ENCODE results near the gene POLR3GL. TPM values are rescaled to one million over a fixed set of nuclear protein-coding genes. Genes with fewer than 3 reads are reported as not detected.

POLR3GL gene
- total and polyA plus RNA-seq, 2 donors (not counting 1 experiment from before 2014, with no cell fraction given): 23.3 to 23.8 TPM

- H3K4me3 ChIP-seq (replicated peaks in 1 of 4; ENCODE audit: control extremely low read depth in 1 of 4, insufficient read depth in 1 of 4, low read depth in 3 of 4, low read length in 4 of 4): no peak overlapping the region
- no peak overlapping the region for H2AFZ ChIP-seq (ENCODE audit: low read length)
- no peak for DNase-seq (ENCODE audit: low read depth in 2 of 2)
- no peaks in the 10 kb centered on the region for H3K79me2 ChIP-seq (ENCODE audit: control insufficient read depth, insufficient read depth, low read length)
- no peak overlapping the region for H3K4me2 ChIP-seq (ENCODE audit: extremely low read depth, insufficient read depth, low read length)
- no peaks in the 10 kb centered on the region for H3K27me3 ChIP-seq (ENCODE audit: control insufficient read depth, insufficient read depth, low read length)
- no peak overlapping the region for H3K27ac ChIP-seq (ENCODE audit: insufficient read depth, low read length)
- no peaks in the 10 kb centered on the region for H4K20me1 ChIP-seq (ENCODE audit: control insufficient read depth, extremely low read depth, insufficient read depth, low read length)
- no peaks in the 10 kb centered on the region for H3K9me3 ChIP-seq (ENCODE audit: control insufficient read depth, insufficient read depth, low read depth, low read length)
- no peak overlapping the region for H3K9ac ChIP-seq (ENCODE audit: insufficient read depth, low read length)
- no peaks in the 10 kb centered on the region for H3K4me1 ChIP-seq (ENCODE audit: control insufficient read depth, extremely low read depth, insufficient read depth, low read length)
- no peak for TF ChIP-seq CTCF (conservative IDR thresholded peaks at IDR 0.05 in 1 of 2, IDR thresholded peaks at IDR 0.05 in 1 of 2; ENCODE audit: low read depth in 1 of 2, low read length in 2 of 2)
- TF ChIP-seq EZH2 (IDR thresholded peaks at IDR 0.05; ENCODE audit: low read length, missing control alignments): no peak
- no peaks in the 10 kb centered on the region for H3K36me3 ChIP-seq (ENCODE audit: control insufficient read depth, insufficient read depth, low read length)
Observed at GRCh38 chr1:145942871-145943270, 21.6 kb upstream of the POLR3GL start.

GRCh38 chr1:145944532-145944931, 20.0 kb upstream of the POLR3GL start:
- Histone ChIP-seq H4K20me1 (ENCODE audit: control insufficient read depth, extremely low read depth, insufficient read depth, low read length) (no peaks in the 10 kb centered on the region), H3K4me3 (replicated peaks in 1 of 4; ENCODE audit: control extremely low read depth in 1 of 4, insufficient read depth in 1 of 4, low read depth in 3 of 4, low read length in 4 of 4) (no peak overlapping the region), H3K9ac (ENCODE audit: insufficient read depth, low read length) (no peak overlapping the region), H2AFZ (ENCODE audit: low read length) (no peak overlapping the region), H3K9me3 (ENCODE audit: control insufficient read depth, insufficient read depth, low read depth, low read length) (no peaks in the 10 kb centered on the region), H3K4me2 (ENCODE audit: extremely low read depth, insufficient read depth, low read length) (no peak overlapping the region), H3K27ac (ENCODE audit: insufficient read depth, low read length) (no peak overlapping the region), H3K36me3 (ENCODE audit: control insufficient read depth, insufficient read depth, low read length) (no peaks in the 10 kb centered on the region), H3K79me2 (ENCODE audit: control insufficient read depth, insufficient read depth, low read length) (peaks cover 2% of the 10 kb centered on the region), H3K27me3 (ENCODE audit: control insufficient read depth, insufficient read depth, low read length) (no peaks in the 10 kb centered on the region), H3K4me1 (ENCODE audit: control insufficient read depth, extremely low read depth, insufficient read depth, low read length) (no peaks in the 10 kb centered on the region)
- no peak for TF ChIP-seq CTCF (conservative IDR thresholded peaks at IDR 0.05 in 1 of 2, IDR thresholded peaks at IDR 0.05 in 1 of 2; ENCODE audit: low read depth in 1 of 2, low read length in 2 of 2)
- no peak for TF ChIP-seq EZH2 (IDR thresholded peaks at IDR 0.05; ENCODE audit: low read length, missing control alignments)
- no peak for DNase-seq (ENCODE audit: low read depth in 2 of 2)

- H3K79me2 ChIP-seq (ENCODE audit: control insufficient read depth, insufficient read depth, low read length): peaks cover 6% of the 10 kb centered on the region
- no peaks in the 10 kb centered on the region for H3K9me3 ChIP-seq (ENCODE audit: control insufficient read depth, insufficient read depth, low read depth, low read length)
- no peak for TF ChIP-seq CTCF (conservative IDR thresholded peaks at IDR 0.05 in 1 of 2, IDR thresholded peaks at IDR 0.05 in 1 of 2; ENCODE audit: low read depth in 1 of 2, low read length in 2 of 2)
- H3K4me2 ChIP-seq (ENCODE audit: extremely low read depth, insufficient read depth, low read length): no peak overlapping the region
- H2AFZ ChIP-seq (ENCODE audit: low read length): no peak overlapping the region
- H3K4me1 ChIP-seq (ENCODE audit: control insufficient read depth, extremely low read depth, insufficient read depth, low read length): no peaks in the 10 kb centered on the region
- no peaks in the 10 kb centered on the region for H3K27me3 ChIP-seq (ENCODE audit: control insufficient read depth, insufficient read depth, low read length)
- H4K20me1 ChIP-seq (ENCODE audit: control insufficient read depth, extremely low read depth, insufficient read depth, low read length): no peaks in the 10 kb centered on the region
- H3K9ac ChIP-seq (ENCODE audit: insufficient read depth, low read length): no peak overlapping the region
- no peaks in the 10 kb centered on the region for H3K36me3 ChIP-seq (ENCODE audit: control insufficient read depth, insufficient read depth, low read length)
- no peak overlapping the region for H3K27ac ChIP-seq (ENCODE audit: insufficient read depth, low read length)
- no peak overlapping the region for H3K4me3 ChIP-seq (replicated peaks in 1 of 4; ENCODE audit: control extremely low read depth in 1 of 4, insufficient read depth in 1 of 4, low read depth in 3 of 4, low read length in 4 of 4)
- no peak for DNase-seq (ENCODE audit: low read depth in 2 of 2)
Observed at GRCh38 chr1:145946477-145946986, 18.0 kb upstream of the POLR3GL start.
